ENCODE measurements around the gene IRX6.

GRCh38 chr16:55369151-55369550 lies 45.1 kb downstream of the IRX6 start:
- no peak for TF ChIP-seq ZNF384 (IDR thresholded peaks at IDR 0.05)
- no peak for TF ChIP-seq NFRKB (IDR thresholded peaks at IDR 0.05)
- no peak for TF ChIP-seq FOXA1 (IDR thresholded peaks at IDR 0.05)
- TF ChIP-seq ARNT (IDR thresholded peaks at IDR 0.05) = no peak
- no peak for TF ChIP-seq SUZ12 (IDR thresholded peaks at IDR 0.05)
- no peak for TF ChIP-seq ELF4 (IDR thresholded peaks at IDR 0.05)
- TF ChIP-seq SP1 (IDR thresholded peaks at IDR 0.05) = no peak
- TF ChIP-seq PKNOX1 (IDR thresholded peaks at IDR 0.05) = no peak
- TF ChIP-seq FOXM1 (IDR thresholded peaks at IDR 0.05; ENCODE audit: borderline replicate concordance) = no peak
- no peak for TF ChIP-seq BHLHE40 (IDR thresholded peaks at IDR 0.05; ENCODE audit: borderline replicate concordance)
- no peak for TF ChIP-seq LEF1 (IDR thresholded peaks at IDR 0.05; ENCODE audit: borderline replicate concordance)
- TF ChIP-seq FOXK2 (IDR thresholded peaks at IDR 0.05) = no peak
- no peak for TF ChIP-seq TARDBP (IDR thresholded peaks at IDR 0.05)
